Ovary (tissue), 3 donors: ENCODE data around the gene ZNF385D.

Source experiments
- CTCF ChIP-seq, 3 donors: fragments of 450-650 bp in 2 of 3; fragments of 200-600 bp in 1 of 3; IDR thresholded peaks; one replicate each; pipeline versions ENCODE4 v1.5.1 to v1.8.0; 2016 to 2022; ENCODE audit warnings: antibody characterized with exemption in 3 of 3, mild to moderate bottlenecking in 1 of 3
- EP300 ChIP-seq: sonication (generic); formaldehyde crosslinking; IDR thresholded peaks from one replicate; pipeline ENCODE4 v1.6.1; 2017; ENCODE audit warnings: antibody characterized with exemption
- POLR2A ChIP-seq: fragments of 450-650 bp; IDR thresholded peaks from one replicate; pipeline ENCODE4 v1.6.1; 2017; ENCODE audit warnings: antibody characterized with exemption, mild to moderate bottlenecking, moderate library complexity
- donor health status: DM: no; HTN: no; CAD: no.

GRCh38 chr3:21790466-21790865 is 39.5 kb upstream of the ZNF385D start:
- TF ChIP-seq CTCF (IDR thresholded peaks at IDR 0.05) = no peak
- TF ChIP-seq POLR2A = no peak
- no peak for TF ChIP-seq EP300
